IPS-15b (cell line): ENCODE results near the gene CPZ.

Source experiments
- H3K27me3 ChIP-seq: one replicate; pipeline ENCODE4 v1.6.1; 2013; ENCODE audit warnings: low read length; ENCODE audit not compliant: control insufficient read depth, insufficient read depth
- H3K36me3 ChIP-seq: one replicate; pipeline ENCODE4 v1.6.1; 2013; ENCODE audit warnings: low read length; ENCODE audit not compliant: control insufficient read depth, insufficient read depth
- H3K4me1 ChIP-seq: one replicate; pipeline ENCODE4 v1.6.1; 2013; ENCODE audit warnings: mild to moderate bottlenecking, low read length; ENCODE audit not compliant: control insufficient read depth, insufficient read depth
- H3K4me3 ChIP-seq: one replicate; pipeline ENCODE4 v1.5.1; 2013; ENCODE audit warnings: low read depth, low read length
- H3K9ac ChIP-seq: one replicate; pipeline ENCODE4 v1.6.1; 2013; ENCODE audit warnings: low read depth, mild to moderate bottlenecking, low read length
- H3K9me3 ChIP-seq: one replicate; pipeline ENCODE4 v1.6.1; 2013; ENCODE audit warnings: mild to moderate bottlenecking, low read length; ENCODE audit not compliant: control insufficient read depth, insufficient read depth

Gene CPZ

GRCh38 chr4:8549352-8549931, 43.1 kb upstream of the CPZ start:
- peaks cover 3% of the 10 kb centered on the region for H3K4me1 ChIP-seq
- H3K36me3 ChIP-seq: no peaks in the 10 kb centered on the region
- no peaks in the 10 kb centered on the region for H3K27me3 ChIP-seq
- no peak overlapping the region for H3K9ac ChIP-seq
- H3K4me3 ChIP-seq: no peak overlapping the region
- no peaks in the 10 kb centered on the region for H3K9me3 ChIP-seq

GRCh38 chr4:8550691-8551090, 41.9 kb upstream of the CPZ start:
- Histone ChIP-seq H3K9me3 (no peaks in the 10 kb centered on the region), H3K27me3 (no peaks in the 10 kb centered on the region), H3K4me1 (peaks cover 3% of the 10 kb centered on the region), H3K36me3 (no peaks in the 10 kb centered on the region), H3K9ac (no peak overlapping the region), H3K4me3 (no peak overlapping the region)

GRCh38 chr4:8552024-8552423, 40.5 kb upstream of the CPZ start:
- peaks cover 3% of the 10 kb centered on the region for H3K4me1 ChIP-seq
- H3K9me3 ChIP-seq: no peaks in the 10 kb centered on the region
- H3K27me3 ChIP-seq: no peaks in the 10 kb centered on the region
- H3K36me3 ChIP-seq: no peaks in the 10 kb centered on the region
- H3K4me3 ChIP-seq: no peak overlapping the region
- H3K9ac ChIP-seq: no peak overlapping the region

- H3K36me3 ChIP-seq: no peaks in the 10 kb centered on the region
Measured at GRCh38 chr4:8552581-8553205, 39.9 kb upstream of the CPZ start.

GRCh38 chr4:8553216-8553615, 39.3 kb upstream of the CPZ start:
- no peaks in the 10 kb centered on the region for H3K27me3 ChIP-seq
- no peaks in the 10 kb centered on the region for H3K9me3 ChIP-seq
- no peak overlapping the region for H3K9ac ChIP-seq
- no peaks in the 10 kb centered on the region for H3K36me3 ChIP-seq
- no peak overlapping the region for H3K4me3 ChIP-seq
- H3K4me1 ChIP-seq: no peaks in the 10 kb centered on the region

More at GRCh38 chr4:8552581-8553205, 39.9 kb upstream of the CPZ start:
- Histone ChIP-seq H3K4me1 (no peaks in the 10 kb centered on the region), H3K27me3 (no peaks in the 10 kb centered on the region), H3K4me3 (no peak overlapping the region), H3K9me3 (no peaks in the 10 kb centered on the region), H3K9ac (no peak overlapping the region)

- H3K9me3 ChIP-seq: no peaks in the 10 kb centered on the region
- H3K4me3 ChIP-seq: no peak overlapping the region
- no peaks in the 10 kb centered on the region for H3K27me3 ChIP-seq
- H3K9ac ChIP-seq: no peak overlapping the region
- no peaks in the 10 kb centered on the region for H3K4me1 ChIP-seq
- H3K36me3 ChIP-seq: no peaks in the 10 kb centered on the region
Measured at GRCh38 chr4:8553991-8554405, 38.6 kb upstream of the CPZ start.

- H3K4me3 ChIP-seq: no peak overlapping the region
- no peak overlapping the region for H3K9ac ChIP-seq
- H3K9me3 ChIP-seq: no peaks in the 10 kb centered on the region
- H3K4me1 ChIP-seq: no peaks in the 10 kb centered on the region
- no peaks in the 10 kb centered on the region for H3K27me3 ChIP-seq
- no peaks in the 10 kb centered on the region for H3K36me3 ChIP-seq
Measured at GRCh38 chr4:8554555-8555100, 37.9 kb upstream of the CPZ start.

GRCh38 chr4:8555716-8556115, 36.8 kb upstream of the CPZ start:
- H3K36me3 ChIP-seq: no peaks in the 10 kb centered on the region
- H3K9me3 ChIP-seq: no peaks in the 10 kb centered on the region
- H3K4me1 ChIP-seq: peaks cover under 1% of the 10 kb centered on the region
- no peak overlapping the region for H3K9ac ChIP-seq
- no peak overlapping the region for H3K4me3 ChIP-seq
- no peaks in the 10 kb centered on the region for H3K27me3 ChIP-seq

GRCh38 chr4:8556341-8557150, 36.0 kb upstream of the CPZ start:
- H3K9ac ChIP-seq: no peak overlapping the region
- H3K27me3 ChIP-seq: no peaks in the 10 kb centered on the region
- peaks cover 4% of the 10 kb centered on the region for H3K4me1 ChIP-seq
- H3K36me3 ChIP-seq: no peaks in the 10 kb centered on the region
- no peak overlapping the region for H3K4me3 ChIP-seq
- no peaks in the 10 kb centered on the region for H3K9me3 ChIP-seq

- Histone ChIP-seq H3K27me3 (no peaks in the 10 kb centered on the region), H3K9ac (no peak overlapping the region), H3K36me3 (no peaks in the 10 kb centered on the region), H3K4me1 (peaks cover 4% of the 10 kb centered on the region), H3K9me3 (no peaks in the 10 kb centered on the region), H3K4me3 (no peak overlapping the region)
Measured at GRCh38 chr4:8557151-8558076, 35.2 kb upstream of the CPZ start.
